Measurements from ENCODE around the gene ARHGAP22.

Gene ARHGAP22

GRCh38 chr10:48455392-48456151, 149.3 kb downstream of the ARHGAP22 start:
- TF ChIP-seq CTCF (IDR thresholded peaks at IDR 0.05; ENCODE audit: borderline replicate concordance, control extremely low read depth, extremely low read depth, insufficient read depth, missing control alignments), result no peak
- no peak for DNase-seq (ENCODE audit: low spot score)
- in situ Hi-C loops (cut with MboI; ENCODE audit: low sequenced_read_pairs, unreplicated experiment), result no loop called here

GRCh38 chr10:48455055-48455391, 149.8 kb downstream of the ARHGAP22 start:
- TF ChIP-seq CTCF (IDR thresholded peaks at IDR 0.05; ENCODE audit: borderline replicate concordance, control extremely low read depth, extremely low read depth, insufficient read depth, missing control alignments), result no peak
- DNase-seq (ENCODE audit: low spot score), result no peak
- in situ Hi-C loops (cut with MboI; ENCODE audit: low sequenced_read_pairs, unreplicated experiment), result no loop called here

GRCh38 chr10:48454302-48455054, 150.4 kb downstream of the ARHGAP22 start:
- no peak for TF ChIP-seq CTCF (IDR thresholded peaks at IDR 0.05; ENCODE audit: borderline replicate concordance, control extremely low read depth, extremely low read depth, insufficient read depth, missing control alignments)
- DNase-seq (ENCODE audit: low spot score), result peak; percentile 33
- in situ Hi-C loops (cut with MboI; ENCODE audit: low sequenced_read_pairs, unreplicated experiment), result no loop called here

- in situ Hi-C loops (cut with MboI; ENCODE audit: low sequenced_read_pairs, unreplicated experiment), result no loop called here
- TF ChIP-seq CTCF (IDR thresholded peaks at IDR 0.05; ENCODE audit: borderline replicate concordance, control extremely low read depth, extremely low read depth, insufficient read depth, missing control alignments), result no peak
- DNase-seq (ENCODE audit: low spot score), result peak; percentile 28
Observed at GRCh38 chr10:48453451-48454301, 151.2 kb downstream of the ARHGAP22 start.

- TF ChIP-seq CTCF (IDR thresholded peaks at IDR 0.05; ENCODE audit: borderline replicate concordance, control extremely low read depth, extremely low read depth, insufficient read depth, missing control alignments), result no peak
- in situ Hi-C loops (cut with MboI; ENCODE audit: low sequenced_read_pairs, unreplicated experiment), result no loop called here
- DNase-seq (ENCODE audit: low spot score), result peak; percentile 32
Observed at GRCh38 chr10:48452879-48453412, 151.9 kb downstream of the ARHGAP22 start.
